ENCODE results near the gene BCKDHA. TPM values are rescaled to one million over a fixed set of nuclear protein-coding genes. Genes with fewer than 3 reads are reported as not detected.
A peak's percentile ranks its signal among the peaks of the same experiment; 100 is the strongest.

Gene BCKDHA
- total and polyA plus RNA-seq, 9 of the 15 experiments (the other 6 are each of a cell fraction or from before 2014, with no cell fraction given) = 4.5 to 52.5 (median 14.1) TPM

- TF ChIP-seq JUNB (CRISPR knock-in tag; conservative IDR thresholded peaks at IDR 0.05) (no peak), CEBPZ (IDR thresholded peaks at IDR 0.05; ENCODE audit: borderline replicate concordance, low read depth, low read length) (no peak), HMGN3 (IDR thresholded peaks at IDR 0.05; ENCODE audit: borderline replicate concordance, extremely low read depth, insufficient read length, low read depth, low read length) (peak; percentile 62), XRCC5 (IDR thresholded peaks at IDR 0.05; ENCODE audit: low read depth, low read length) (0 out of 2 replicates have a peak, but pooled peaks have one; percentile 8), ESRRA (IDR thresholded peaks at IDR 0.05; ENCODE audit: borderline replicate concordance, low read depth) (no peak), EP400 (IDR thresholded peaks at IDR 0.05) (peak; percentile 6; the same call in 1 of the 2 replicates), KLF13 (tag; IDR thresholded peaks at IDR 0.05; ENCODE audit: borderline replicate concordance, low read depth) (0 out of 2 replicates have a peak, but pooled peaks have one; percentile 27), PCBP2 (IDR thresholded peaks at IDR 0.05; ENCODE audit: low read depth, low read length, poor library complexity, severe bottlenecking) (no peak), EZH2 (IDR thresholded peaks at IDR 0.05; ENCODE audit: borderline replicate concordance, low read depth, low read length) (no peak), YY1 (IDR thresholded peaks at IDR 0.05; ENCODE audit: borderline replicate concordance in 1 of 3, control insufficient read depth in 1 of 3, extremely low read depth in 1 of 3, insufficient read depth in 3 of 3, insufficient read length in 1 of 3, insufficient replicate concordance in 2 of 3, low read depth in 1 of 3, low read length in 2 of 3) (peak in 1 of 3 experiments; percentile 5), RAD51 (IDR thresholded peaks at IDR 0.05; ENCODE audit: borderline replicate concordance, low read depth) (0 out of 2 replicates have a peak, but pooled peaks have one; percentile 31), ZBTB43 (CRISPR knock-in tag; IDR thresholded peaks at IDR 0.05) (no peak)
- TF ChIP-seq, protein P1, sequence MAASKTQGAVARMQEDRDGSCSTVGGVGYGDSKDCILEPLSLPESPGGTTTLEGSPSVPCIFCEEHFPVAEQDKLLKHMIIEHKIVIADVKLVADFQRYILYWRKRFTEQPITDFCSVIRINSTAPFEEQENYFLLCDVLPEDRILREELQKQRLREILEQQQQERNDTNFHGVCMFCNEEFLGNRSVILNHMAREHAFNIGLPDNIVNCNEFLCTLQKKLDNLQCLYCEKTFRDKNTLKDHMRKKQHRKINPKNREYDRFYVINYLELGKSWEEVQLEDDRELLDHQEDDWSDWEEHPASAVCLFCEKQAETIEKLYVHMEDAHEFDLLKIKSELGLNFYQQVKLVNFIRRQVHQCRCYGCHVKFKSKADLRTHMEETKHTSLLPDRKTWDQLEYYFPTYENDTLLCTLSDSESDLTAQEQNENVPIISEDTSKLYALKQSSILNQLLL (CRISPR knock-in tag; IDR thresholded peaks at IDR 0.05; ENCODE audit: borderline replicate concordance) = no peak
These were observed 46.0 kb upstream of the BCKDHA start (continued) for GRCh38 chr19:41351339-41352245.

Data from K562 (cell line).